ENCODE measurements around the gene DNASE1. TPM values are rescaled to one million over a fixed set of nuclear protein-coding genes. Genes with fewer than 3 reads are reported as not detected.

The DNASE1 gene
- total and polyA plus RNA-seq, 4 donors, result 5.4 to 21.8 (median 9.2) TPM

- Histone ChIP-seq H3K27ac (ENCODE audit: low read depth in 1 of 2, low read length in 2 of 2) (no peak overlapping the region), H3K9me3 (ENCODE audit: control insufficient read depth, low read length) (no peaks in the 10 kb centered on the region), H3K4me1 (ENCODE audit: control insufficient read depth in 1 of 2, insufficient read depth in 2 of 2, low read length in 2 of 2) (no peaks in the 10 kb centered on the region), H3K4me3 (ENCODE audit: low read length in 2 of 2) (no peak overlapping the region), H3K36me3 (ENCODE audit: control insufficient read depth in 1 of 2, insufficient read depth in 2 of 2, low read length in 1 of 2) (no peaks in the 10 kb centered on the region), H3K27me3 (ENCODE audit: control insufficient read depth in 1 of 2, insufficient read depth in 2 of 2, low read length in 1 of 2) (no peaks in the 10 kb centered on the region)
- WGBS, 2 donors, result 92 to 95% methylated on average over 24 of the region's 24 CpGs
- ATAC-seq (ENCODE audit: low FRiP score) (no peak), DNase-seq (peak in 1 of 2 donors; percentile 21)
- intact Hi-C loops (cut with DNase I), result no loop called here
Observed at GRCh38 chr16:3675601-3676130, 21.2 kb downstream of the DNASE1 start.

GRCh38 chr16:3677994-3678393, 23.5 kb downstream of the DNASE1 start:
- no peaks in the 10 kb centered on the region for H3K27me3 ChIP-seq (ENCODE audit: control insufficient read depth in 1 of 2, insufficient read depth in 2 of 2, low read length in 1 of 2)
- no peaks in the 10 kb centered on the region for H3K36me3 ChIP-seq (ENCODE audit: control insufficient read depth in 1 of 2, insufficient read depth in 2 of 2, low read length in 1 of 2)
- peak in 1 of 2 donors; percentile 24 for DNase-seq
- no peaks in the 10 kb centered on the region for H3K9me3 ChIP-seq (ENCODE audit: control insufficient read depth, low read length)
- no peak overlapping the region for H3K4me3 ChIP-seq (ENCODE audit: low read length in 2 of 2)
- intact Hi-C loops (cut with DNase I), result no loop called here
- 93 to 95% methylated on average over 11 of the region's 11 CpGs for WGBS, 2 donors
- ATAC-seq (ENCODE audit: low FRiP score), result no peak
- H3K4me1 ChIP-seq (ENCODE audit: control insufficient read depth in 1 of 2, insufficient read depth in 2 of 2, low read length in 2 of 2), result no peaks in the 10 kb centered on the region
- H3K27ac ChIP-seq (ENCODE audit: low read depth in 1 of 2, low read length in 2 of 2), result no peak overlapping the region

- ATAC-seq (ENCODE audit: low FRiP score) (no peak), DNase-seq (peak in 1 of 2 donors; percentile 30)
- intact Hi-C loops (cut with DNase I), result no loop called here
- Histone ChIP-seq H3K27me3 (ENCODE audit: control insufficient read depth in 1 of 2, insufficient read depth in 2 of 2, low read length in 1 of 2) (no peaks in the 10 kb centered on the region), H3K9me3 (ENCODE audit: control insufficient read depth, low read length) (no peaks in the 10 kb centered on the region), H3K36me3 (ENCODE audit: control insufficient read depth in 1 of 2, insufficient read depth in 2 of 2, low read length in 1 of 2) (peaks cover 0 to 2% of the 10 kb centered on the region in 2 donors), H3K4me1 (ENCODE audit: control insufficient read depth in 1 of 2, insufficient read depth in 2 of 2, low read length in 2 of 2) (no peaks in the 10 kb centered on the region), H3K27ac (ENCODE audit: low read depth in 1 of 2, low read length in 2 of 2) (no peak overlapping the region), H3K4me3 (ENCODE audit: low read length in 2 of 2) (no peak overlapping the region)
- 14 to 21% methylated on average over 3 of the region's 3 CpGs for WGBS, 2 donors
Observed at GRCh38 chr16:3681206-3681605, 26.7 kb downstream of the DNASE1 start.

DNA sequence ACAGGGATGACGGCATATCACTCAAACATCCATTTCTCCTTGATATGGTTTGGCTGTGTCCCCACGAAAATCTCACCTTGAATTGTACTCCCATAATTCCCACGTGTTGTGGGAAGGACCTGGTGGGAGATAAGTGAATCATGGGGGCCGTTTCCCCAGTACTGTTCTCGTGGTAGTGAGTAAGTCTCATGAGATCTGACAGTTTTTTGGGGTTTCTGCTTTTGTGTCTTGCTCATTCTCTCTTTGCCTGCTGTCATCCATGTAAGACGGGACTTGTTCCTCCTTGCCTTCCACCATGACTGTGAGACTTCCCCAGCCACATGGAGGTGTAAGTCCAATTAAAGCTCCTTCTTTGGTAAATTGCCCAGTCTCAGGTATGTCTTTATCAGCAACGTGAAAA, 32.5 kb downstream of the DNASE1 start:
- Histone ChIP-seq H3K36me3 (ENCODE audit: control insufficient read depth in 1 of 2, insufficient read depth in 2 of 2, low read length in 1 of 2) (peaks cover 0 to 2% of the 10 kb centered on the region in 2 donors), H3K9me3 (ENCODE audit: control insufficient read depth, low read length) (no peaks in the 10 kb centered on the region), H3K27me3 (ENCODE audit: control insufficient read depth in 1 of 2, insufficient read depth in 2 of 2, low read length in 1 of 2) (no peaks in the 10 kb centered on the region), H3K4me3 (ENCODE audit: low read length in 2 of 2) (no peak overlapping the region), H3K27ac (ENCODE audit: low read depth in 1 of 2, low read length in 2 of 2) (no peak overlapping the region), H3K4me1 (ENCODE audit: control insufficient read depth in 1 of 2, insufficient read depth in 2 of 2, low read length in 2 of 2) (no peaks in the 10 kb centered on the region)
- no peak for ATAC-seq (ENCODE audit: low FRiP score)
- no peak for DNase-seq
- WGBS, 2 donors, result 85 to 87% methylated on average over 7 of the region's 7 CpGs
- intact Hi-C loops (cut with DNase I), result no loop called here

DNA sequence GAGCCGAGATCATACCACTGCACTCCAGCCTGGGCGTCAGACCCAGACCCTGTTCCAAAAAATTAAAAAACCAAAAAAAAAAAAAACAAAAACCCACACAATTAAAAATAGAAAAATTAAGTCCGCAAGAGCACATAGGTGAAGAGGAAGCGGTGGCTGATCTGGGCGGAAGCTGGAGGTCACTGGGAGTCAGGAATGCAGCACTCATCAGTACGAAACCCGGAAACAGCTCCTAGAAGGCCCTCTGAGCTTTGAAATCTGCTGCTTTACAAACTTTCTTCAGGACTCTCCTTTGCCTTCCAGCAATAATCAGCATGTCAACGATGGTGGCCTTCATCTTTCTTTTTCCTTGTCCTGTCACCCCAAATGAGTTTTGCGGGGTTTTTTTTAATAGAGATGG, 33.3 kb downstream of the DNASE1 start:
- DNase-seq (peak in 1 of 2 donors; percentile 36), ATAC-seq (ENCODE audit: low FRiP score) (no peak)
- H3K27me3 ChIP-seq (ENCODE audit: control insufficient read depth in 1 of 2, insufficient read depth in 2 of 2, low read length in 1 of 2), result no peaks in the 10 kb centered on the region
- peaks cover 0 to 2% of the 10 kb centered on the region in 2 donors for H3K36me3 ChIP-seq (ENCODE audit: control insufficient read depth in 1 of 2, insufficient read depth in 2 of 2, low read length in 1 of 2)
- WGBS, 2 donors, result 94 to 95% methylated on average over 9 of the region's 9 CpGs
- H3K27ac ChIP-seq (ENCODE audit: low read depth in 1 of 2, low read length in 2 of 2), result no peak overlapping the region
- no peaks in the 10 kb centered on the region for H3K4me1 ChIP-seq (ENCODE audit: control insufficient read depth in 1 of 2, insufficient read depth in 2 of 2, low read length in 2 of 2)
- intact Hi-C loops (cut with DNase I), result no loop called here
- H3K9me3 ChIP-seq (ENCODE audit: control insufficient read depth, low read length), result no peaks in the 10 kb centered on the region
- no peak overlapping the region for H3K4me3 ChIP-seq (ENCODE audit: low read length in 2 of 2)

DNA sequence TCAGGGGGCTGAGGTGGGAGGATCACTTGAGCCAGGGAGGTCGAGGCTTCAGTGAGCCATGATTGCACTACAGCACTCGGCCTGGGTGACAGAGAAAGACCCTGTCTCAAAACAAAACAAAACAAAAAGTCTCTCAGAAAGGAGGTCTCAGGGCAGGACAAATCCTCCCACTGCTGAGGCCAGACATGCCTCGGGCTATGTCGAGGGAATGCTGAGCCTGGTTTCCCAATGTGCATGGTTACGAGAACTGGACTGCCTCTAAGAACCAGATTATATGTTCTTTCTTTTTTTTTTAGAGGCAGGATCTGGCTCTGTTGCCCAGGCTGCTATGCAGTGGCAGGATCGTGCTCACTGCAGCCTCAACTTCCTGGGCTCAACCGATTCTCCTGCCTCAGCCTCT, 35.2 kb downstream of the DNASE1 start:
- 88 to 90% methylated on average over 7 of the region's 7 CpGs for WGBS, 2 donors
- Histone ChIP-seq H3K4me3 (ENCODE audit: low read length in 2 of 2) (no peak overlapping the region), H3K36me3 (ENCODE audit: control insufficient read depth in 1 of 2, insufficient read depth in 2 of 2, low read length in 1 of 2) (peaks cover 0 to 2% of the 10 kb centered on the region in 2 donors), H3K4me1 (ENCODE audit: control insufficient read depth in 1 of 2, insufficient read depth in 2 of 2, low read length in 2 of 2) (no peaks in the 10 kb centered on the region), H3K27ac (ENCODE audit: low read depth in 1 of 2, low read length in 2 of 2) (peak overlapping the region in 1 of 2 donors; percentile 19), H3K27me3 (ENCODE audit: control insufficient read depth in 1 of 2, insufficient read depth in 2 of 2, low read length in 1 of 2) (no peaks in the 10 kb centered on the region), H3K9me3 (ENCODE audit: control insufficient read depth, low read length) (no peaks in the 10 kb centered on the region)
- intact Hi-C loops (cut with DNase I), result loop anchor here (1.0 to 5.0 kb wide), 2 partner anchors 183 to 191 kb away; partner anchors contain the start of gene CREBBP (in 1 of the 2)
- no peak for ATAC-seq (ENCODE audit: low FRiP score)
- no peak for DNase-seq

DNA sequence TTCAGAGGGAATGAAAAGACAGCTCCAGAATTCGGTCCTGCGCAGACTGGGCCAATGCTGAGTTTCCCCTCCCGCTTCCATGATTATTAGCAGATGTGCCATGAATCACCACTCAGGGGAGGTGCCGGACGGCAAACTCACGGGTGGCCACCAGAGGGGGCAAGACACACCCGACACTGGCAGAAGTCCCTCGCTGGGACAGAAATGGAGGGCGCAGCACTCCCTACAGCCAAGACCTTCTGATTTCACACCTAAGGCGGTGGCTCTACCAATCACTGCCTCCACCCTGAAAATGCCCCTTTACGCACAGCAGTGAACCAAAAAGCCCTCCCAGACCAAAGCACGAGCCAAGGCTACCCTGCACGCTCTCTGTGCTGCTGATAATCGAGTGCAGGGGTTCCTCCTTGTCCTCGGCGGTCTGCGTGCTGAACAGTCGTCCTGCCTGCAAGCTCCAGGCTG, 36.0 kb downstream of the DNASE1 start:
- no peaks in the 10 kb centered on the region for H3K4me1 ChIP-seq (ENCODE audit: control insufficient read depth in 1 of 2, insufficient read depth in 2 of 2, low read length in 2 of 2)
- H3K27me3 ChIP-seq (ENCODE audit: control insufficient read depth in 1 of 2, insufficient read depth in 2 of 2, low read length in 1 of 2), result no peaks in the 10 kb centered on the region
- peak overlapping the region in 1 of 2 donors; percentile 10 for H3K27ac ChIP-seq (ENCODE audit: low read depth in 1 of 2, low read length in 2 of 2)
- 5 to 6% methylated on average over 18 of the region's 18 CpGs for WGBS, 2 donors
- intact Hi-C loops (cut with DNase I), result loop anchor here (1.0 to 5.0 kb wide), 2 partner anchors 182 to 190 kb away; partner anchors contain the start of gene CREBBP (in 1 of the 2)
- DNase-seq (peak; percentile 93 to 97), ATAC-seq (ENCODE audit: low FRiP score) (peak; percentile 96)
- no peaks in the 10 kb centered on the region for H3K9me3 ChIP-seq (ENCODE audit: control insufficient read depth, low read length)
- no peak overlapping the region for H3K4me3 ChIP-seq (ENCODE audit: low read length in 2 of 2)
- peaks cover 0 to 2% of the 10 kb centered on the region in 2 donors for H3K36me3 ChIP-seq (ENCODE audit: control insufficient read depth in 1 of 2, insufficient read depth in 2 of 2, low read length in 1 of 2)

- DNase-seq (peak in 1 of 2 donors; percentile 70), ATAC-seq (ENCODE audit: low FRiP score) (no peak)
- WGBS, 2 donors, result 83 to 86% methylated on average over 19 of the region's 19 CpGs
- H3K27me3 ChIP-seq (ENCODE audit: control insufficient read depth in 1 of 2, insufficient read depth in 2 of 2, low read length in 1 of 2), result no peaks in the 10 kb centered on the region
- H3K9me3 ChIP-seq (ENCODE audit: control insufficient read depth, low read length), result no peaks in the 10 kb centered on the region
- intact Hi-C loops (cut with DNase I), result loop anchor here (1.0 to 5.0 kb wide), 2 partner anchors 181 to 189 kb away; partner anchors contain the start of gene CREBBP (in 1 of the 2)
- H3K4me1 ChIP-seq (ENCODE audit: control insufficient read depth in 1 of 2, insufficient read depth in 2 of 2, low read length in 2 of 2), result no peaks in the 10 kb centered on the region
- no peaks in the 10 kb centered on the region for H3K36me3 ChIP-seq (ENCODE audit: control insufficient read depth in 1 of 2, insufficient read depth in 2 of 2, low read length in 1 of 2)
- no peak overlapping the region for H3K4me3 ChIP-seq (ENCODE audit: low read length in 2 of 2)
- H3K27ac ChIP-seq (ENCODE audit: low read depth in 1 of 2, low read length in 2 of 2), result peak overlapping the region in 1 of 2 donors; percentile 10
Observed at GRCh38 chr16:3690980-3691720, 36.7 kb downstream of the DNASE1 start.
